Neuronal stem cell (in vitro differentiated cells): Measurements from ENCODE around the gene PRICKLE3.
A peak's percentile ranks its signal among the peaks of the same experiment; 100 is the strongest.

ENCODE experiments used
- DNase-seq: peaks from one replicate; pipeline ENCODE4 v3.0.0-alpha.2; 2013; ENCODE audit warnings: low spot score
- H2AFZ ChIP-seq: one replicate; pipeline ENCODE4 v1.6.1; 2013; ENCODE audit warnings: mild to moderate bottlenecking, low read length, inconsistent platforms
- H2AK5ac ChIP-seq: 2 replicates; pipeline ENCODE4 v1.6.1; 2013; ENCODE audit warnings: low read depth, mild to moderate bottlenecking, inconsistent platforms, low read length, moderate library complexity, mixed read lengths
- H2BK120ac ChIP-seq: 2 replicates; pipeline ENCODE4 v1.6.1; 2013; ENCODE audit warnings: low read depth, mild to moderate bottlenecking, inconsistent platforms, low read length, moderate library complexity, mixed read lengths
- H2BK12ac ChIP-seq: one replicate; pipeline ENCODE4 v1.6.1; 2013; ENCODE audit warnings: low read length, inconsistent platforms
- H2BK15ac ChIP-seq: 2 replicates; pipeline ENCODE4 v1.6.1; 2013; ENCODE audit warnings: mild to moderate bottlenecking, low read length, inconsistent platforms, mixed read lengths
- H2BK5ac ChIP-seq: one replicate; pipeline ENCODE4 v1.6.1; 2013; ENCODE audit warnings: inconsistent platforms, mild to moderate bottlenecking, low read length, moderate library complexity
- H3K14ac ChIP-seq: one replicate; pipeline ENCODE4 v1.6.1; 2013; ENCODE audit warnings: low read length, inconsistent platforms
- H3K18ac ChIP-seq: 2 replicates; pipeline ENCODE4 v1.6.1; 2013; ENCODE audit warnings: low read length, inconsistent platforms
- H3K23ac ChIP-seq: 2 replicates; pipeline ENCODE4 v1.6.1; 2013; ENCODE audit warnings: low read depth, mild to moderate bottlenecking, mixed read lengths, low read length, inconsistent platforms; ENCODE audit not compliant: poor library complexity
- H3K27ac ChIP-seq: replicated peaks from 3 replicates; pipeline ENCODE4 v1.5.1; 2013; ENCODE audit warnings: low read length, inconsistent platforms
- H3K27me3 ChIP-seq, 3 experiments: 2 replicates each; pipeline ENCODE4 v1.6.1; 2013; ENCODE audit warnings: low read length in 3 of 3, mild to moderate bottlenecking in 2 of 3, inconsistent platforms in 1 of 3, low read depth in 1 of 3, mixed read lengths in 1 of 3, moderate library complexity in 1 of 3; ENCODE audit not compliant: control insufficient read depth in 3 of 3, insufficient read depth in 3 of 3
- H3K36me3 ChIP-seq, 2 donors: replicated peaks in 1 of 2; 2 replicates each; pipeline ENCODE4 v1.6.1; 2013; ENCODE audit warnings: low read length in 2 of 2; ENCODE audit not compliant: control insufficient read depth in 2 of 2, insufficient read depth in 2 of 2
- H3K4ac ChIP-seq: 2 replicates; pipeline ENCODE4 v1.6.1; 2013; ENCODE audit warnings: inconsistent platforms, mild to moderate bottlenecking, low read length, moderate library complexity
- H3K4me1 ChIP-seq, 2 donors: 1 replicate in 1 of 2; 2 replicates in 1 of 2; pipeline ENCODE4 v1.6.1; 2013; ENCODE audit warnings: low read length in 2 of 2, low read depth in 1 of 2; ENCODE audit not compliant: control insufficient read depth in 2 of 2, insufficient read depth in 1 of 2
- H3K4me2 ChIP-seq: one replicate; pipeline ENCODE4 v1.6.1; 2013; ENCODE audit warnings: mild to moderate bottlenecking, low read length, inconsistent platforms; ENCODE audit not compliant: insufficient read depth, poor library complexity, severe bottlenecking
- H3K4me3 ChIP-seq, 2 donors: 2 replicates each; pipeline ENCODE4 v1.5.1; 2013; ENCODE audit warnings: low read length in 2 of 2, mild to moderate bottlenecking in 2 of 2, inconsistent platforms in 1 of 2, moderate library complexity in 1 of 2
- H3K79me1 ChIP-seq: one replicate; pipeline ENCODE4 v1.6.1; 2013; ENCODE audit warnings: low read depth, mild to moderate bottlenecking, inconsistent platforms, low read length, moderate library complexity
- H3K9ac ChIP-seq: one replicate; pipeline ENCODE4 v1.6.1; 2013; ENCODE audit warnings: mild to moderate bottlenecking, low read depth, low read length, inconsistent platforms; ENCODE audit not compliant: poor library complexity
- H3K9me3 ChIP-seq, 2 donors: replicated peaks in 1 of 2; 2 replicates each; pipeline versions ENCODE3 to v1.6.1; 2013; ENCODE audit warnings: low read length in 2 of 2, mild to moderate bottlenecking in 2 of 2, inconsistent platforms in 1 of 2, low read depth in 1 of 2, mixed read lengths in 1 of 2, moderate library complexity in 1 of 2; ENCODE audit not compliant: control insufficient read depth in 2 of 2, insufficient read depth in 1 of 2
- H4K8ac ChIP-seq: one replicate; pipeline ENCODE4 v1.6.1; 2013; ENCODE audit warnings: low read depth, mild to moderate bottlenecking, inconsistent platforms, low read length, moderate library complexity
- H4K91ac ChIP-seq: one replicate; pipeline ENCODE4 v1.6.1; 2013; ENCODE audit warnings: low read length, low read depth, mild to moderate bottlenecking, inconsistent platforms; ENCODE audit not compliant: poor library complexity
- WGBS, 2 donors: extraction: QIAGEN DNeasy Blood & Tissue Kit; methylation state at CpG; one replicate each; pipeline ENCODE4 v1.1.7; 2013; ENCODE audit warnings: missing lambda C conversion rate in 2 of 2, mixed read lengths in 1 of 2; ENCODE audit not compliant: insufficient read length in 2 of 2, insufficient replicate concordance in 1 of 2; ENCODE audit errors: extremely low coverage in 2 of 2; 5-methylcytosine and 5-hydroxymethylcytosine counted together

PRICKLE3 gene

GRCh38 chrX:49204017-49204416, 17.8 kb upstream of the PRICKLE3 start:
- H3K4me2 ChIP-seq: no peak overlapping the region
- H3K4me1 ChIP-seq: peaks cover 0 to 2% of the 10 kb centered on the region in 2 donors
- no peak overlapping the region for H2BK12ac ChIP-seq
- H3K27ac ChIP-seq: no peak overlapping the region
- DNase-seq: no peak
- no peak overlapping the region for H3K4me3 ChIP-seq
- no peaks in the 10 kb centered on the region for H3K79me1 ChIP-seq
- no peak overlapping the region for H2AFZ ChIP-seq
- no peak overlapping the region for H4K91ac ChIP-seq
- H4K8ac ChIP-seq: no peak overlapping the region
- no peak overlapping the region for H3K18ac ChIP-seq
- no CpG with 5 or more reads among the region's 6 CpGs for WGBS, 2 donors
- H2AK5ac ChIP-seq: no peak overlapping the region
- no peak overlapping the region for H3K23ac ChIP-seq
- no peak overlapping the region for H2BK120ac ChIP-seq
- no peak overlapping the region for H3K9ac ChIP-seq
- H3K36me3 ChIP-seq: no peaks in the 10 kb centered on the region
- no peak overlapping the region for H3K4ac ChIP-seq
- H3K27me3 ChIP-seq: peaks cover 0 to 15% (median 4%) of the 10 kb centered on the region in 3 experiments
- no peaks in the 10 kb centered on the region for H3K9me3 ChIP-seq
- no peak overlapping the region for H2BK15ac ChIP-seq
- no peak overlapping the region for H2BK5ac ChIP-seq
- H3K14ac ChIP-seq: no peak overlapping the region

GRCh38 chrX:49203536-49203935, 17.4 kb upstream of the PRICKLE3 start:
- Histone ChIP-seq H2BK12ac (no peak overlapping the region), H3K79me1 (peaks cover 1% of the 10 kb centered on the region), H3K4ac (no peak overlapping the region), H4K8ac (no peak overlapping the region), H2BK15ac (no peak overlapping the region), H2AK5ac (no peak overlapping the region), H2BK5ac (no peak overlapping the region), H3K9ac (no peak overlapping the region), H4K91ac (no peak overlapping the region), H2BK120ac (no peak overlapping the region), H3K14ac (no peak overlapping the region), H3K18ac (no peak overlapping the region), H2AFZ (no peak overlapping the region), H3K4me1 (peaks cover 0 to 2% of the 10 kb centered on the region in 2 donors), H3K4me2 (no peak overlapping the region), H3K9me3 (no peaks in the 10 kb centered on the region), H3K36me3 (no peaks in the 10 kb centered on the region), H3K23ac (no peak overlapping the region), H3K27ac (no peak overlapping the region), H3K27me3 (peaks cover 0 to 15% (median 9%) of the 10 kb centered on the region in 3 experiments), H3K4me3 (no peak overlapping the region)
- WGBS, 2 donors: no CpG with 5 or more reads among the region's 3 CpGs
- DNase-seq: no peak

- Histone ChIP-seq H3K23ac (no peak overlapping the region), H3K18ac (no peak overlapping the region), H3K4me3 (no peak overlapping the region), H2BK12ac (no peak overlapping the region), H3K27me3 (peaks cover 0 to 15% (median 14%) of the 10 kb centered on the region in 3 experiments), H3K79me1 (peaks cover 6% of the 10 kb centered on the region), H3K27ac (no peak overlapping the region), H3K4me2 (no peak overlapping the region), H3K4me1 (peaks cover 0 to 2% of the 10 kb centered on the region in 2 donors), H3K14ac (no peak overlapping the region), H2AK5ac (no peak overlapping the region), H4K91ac (no peak overlapping the region), H3K4ac (no peak overlapping the region), H2BK120ac (no peak overlapping the region), H4K8ac (no peak overlapping the region), H3K36me3 (no peaks in the 10 kb centered on the region), H2BK5ac (no peak overlapping the region), H3K9ac (no peak overlapping the region), H2BK15ac (no peak overlapping the region), H3K9me3 (no peaks in the 10 kb centered on the region), H2AFZ (no peak overlapping the region)
- no CpG with 5 or more reads among the region's 2 CpGs for WGBS, 2 donors
- DNase-seq: no peak
Observed at GRCh38 chrX:49202022-49202421, 15.8 kb upstream of the PRICKLE3 start.

GRCh38 chrX:49199906-49200771, 14.0 kb upstream of the PRICKLE3 start, which contains the start of gene SYP:
TSS of gene SYP (minus strand) at chrX:49200193. CDS start at chrX:49200186, 7 bp downstream.
- H3K9ac ChIP-seq: no peak within 1 kb of the TSS
- DNase-seq: peak; percentile 78
- peaks cover 6% of the 10 kb centered on the region for H3K79me1 ChIP-seq
- H2AFZ ChIP-seq: peak within 1 kb of the TSS; percentile 89
- H3K36me3 ChIP-seq: no peaks in the 10 kb centered on the region
- no peak within 1 kb of the TSS for H3K18ac ChIP-seq
- H3K27ac ChIP-seq: no peak within 1 kb of the TSS
- no peak within 1 kb of the TSS for H2BK15ac ChIP-seq
- no peak within 1 kb of the TSS for H2BK120ac ChIP-seq
- H4K91ac ChIP-seq: no peak within 1 kb of the TSS
- H3K27me3 ChIP-seq: peaks cover 0 to 14% (median 11%) of the 10 kb centered on the region in 3 experiments
- H3K4ac ChIP-seq: no peak within 1 kb of the TSS
- WGBS, 2 donors: no CpG with 5 or more reads among the region's 61 CpGs
- no peak within 1 kb of the TSS for H2BK12ac ChIP-seq
- peak within 1 kb of the TSS; percentile 45 for H3K4me2 ChIP-seq
- no peak within 1 kb of the TSS for H3K23ac ChIP-seq
- H2AK5ac ChIP-seq: no peak within 1 kb of the TSS
- peak within 1 kb of the TSS in 1 of 2 donors; percentile 41 for H3K4me3 ChIP-seq
- H3K4me1 ChIP-seq: peaks cover 0 to 2% of the 10 kb centered on the region in 2 donors
- no peak within 1 kb of the TSS for H2BK5ac ChIP-seq
- H3K14ac ChIP-seq: no peak within 1 kb of the TSS
- no peak within 1 kb of the TSS for H4K8ac ChIP-seq
- H3K9me3 ChIP-seq: no peaks in the 10 kb centered on the region
